Erythroblast (primary cell): ENCODE data around the gene GTF2H4.
"Not testable (repeated sequence)": the region's sequence is repeated elsewhere in the genome, so short reads cannot be mapped to it uniquely, and the experiment has no call there.

ENCODE experiments used
- GATA1 ChIP-seq: IDR thresholded peaks from 2 replicates; pipeline ENCODE4 v1.6.1; 2011; ENCODE audit warnings: low read depth, mild to moderate bottlenecking, control low read depth, low read length, moderate library complexity
- POLR2A ChIP-seq: IDR thresholded peaks from 2 replicates; pipeline ENCODE4 v1.6.1; 2011; ENCODE audit warnings: mild to moderate bottlenecking, low read length

GRCh38 chr6:30924040-30924627, 16.1 kb downstream of the GTF2H4 start:
- not testable (repeated sequence) for TF ChIP-seq POLR2A, GATA1
